ENCODE results near the gene NXT1.
"Not testable (repeated sequence)": the region's sequence is repeated elsewhere in the genome, so short reads cannot be mapped to it uniquely, and the experiment has no call there.

Gene NXT1

GRCh38 chr20:23331450-23332350 is 18.9 kb upstream of the NXT1 start:
- DNase-seq, result no peak

- DNase-seq, result no peak
These were observed 18.1 kb upstream of the NXT1 start for GRCh38 chr20:23332467-23332866.

GRCh38 chr20:23334111-23334510 is 16.5 kb upstream of the NXT1 start:
- DNase-seq, result no peak

GRCh38 chr20:23335521-23335920 is 15.1 kb upstream of the NXT1 start:
- no peak for DNase-seq

GRCh38 chr20:23336476-23336875 is 14.1 kb upstream of the NXT1 start:
- no peak for DNase-seq

GRCh38 chr20:23337312-23337711 is 13.3 kb upstream of the NXT1 start:
- no peak for DNase-seq

- no peak for DNase-seq
These were observed 10.6 kb upstream of the NXT1 start for GRCh38 chr20:23339986-23340385.

- DNase-seq, result peak; percentile 81
These were observed 10.1 kb upstream of the NXT1 start for GRCh38 chr20:23340524-23340923.

GRCh38 chr20:23341073-23341472 is 9.5 kb upstream of the NXT1 start:
- DNase-seq, result no peak

GRCh38 chr20:23343590-23343989 is 7.0 kb upstream of the NXT1 start:
- DNase-seq, result no peak

- DNase-seq, result no peak
These were observed 6.3 kb upstream of the NXT1 start for GRCh38 chr20:23344336-23344735.

GRCh38 chr20:23346002-23346401 is 4.6 kb upstream of the NXT1 start:
- DNase-seq, result no peak

- DNase-seq, result no peak
These were observed 2.8 kb upstream of the NXT1 start for GRCh38 chr20:23347791-23348190.

GRCh38 chr20:23348510-23348909 is 2.1 kb upstream of the NXT1 start:
- not testable (repeated sequence) for DNase-seq

GRCh38 chr20:23349338-23350195 is 1.0 kb upstream of the NXT1 start:
- peak; percentile 47 for DNase-seq

- DNase-seq, result peak; percentile 72
These were observed 580 bp downstream of the NXT1 start for GRCh38 chr20:23350904-23351838.

- no peak for DNase-seq
These were observed 5.6 kb downstream of the NXT1 start for GRCh38 chr20:23356203-23356602.

GRCh38 chr20:23357767-23358562 is 7.4 kb downstream of the NXT1 start:
- DNase-seq, result peak; percentile 100

- DNase-seq, result no peak
These were observed 7.9 kb downstream of the NXT1 start for GRCh38 chr20:23358563-23358906.

- no peak for DNase-seq
These were observed 8.5 kb downstream of the NXT1 start for GRCh38 chr20:23358923-23359593.

- DNase-seq, result no peak
These were observed 9.9 kb downstream of the NXT1 start for GRCh38 chr20:23360531-23360930.
